ENCODE results near the gene PTPRCAP. TPM values are rescaled to one million over a fixed set of nuclear protein-coding genes. Genes with fewer than 3 reads are reported as not detected.
A peak's percentile ranks its signal among the peaks of the same experiment; 100 is the strongest.
"Not testable (repeated sequence)": the region's sequence is repeated elsewhere in the genome, so short reads cannot be mapped to it uniquely, and the experiment has no call there.

PTPRCAP gene
- total RNA-seq, 1 donor = 0.45 TPM

GRCh38 chr11:67482275-67482826, 44.9 kb upstream of the PTPRCAP start:
- DNase-seq (ENCODE audit: low read depth) = no peak
- TF ChIP-seq CTCF (IDR thresholded peaks at IDR 0.05; ENCODE audit: insufficient read depth, low read length) = no peak
- peak overlapping the region; percentile 80 for H3K4me3 ChIP-seq (ENCODE audit: low read depth, low read length)

- not testable (repeated sequence) for DNase-seq (ENCODE audit: low read depth); H3K4me3 ChIP-seq (ENCODE audit: low read depth, low read length)
Measured at GRCh38 chr11:67477344-67478050, 40.0 kb upstream of the PTPRCAP start.

GRCh38 chr11:67476692-67477091, 39.2 kb upstream of the PTPRCAP start:
- DNase-seq (ENCODE audit: low read depth); H3K4me3 ChIP-seq (ENCODE audit: low read depth, low read length): not testable (repeated sequence)

- TF ChIP-seq CTCF (IDR thresholded peaks at IDR 0.05; ENCODE audit: insufficient read depth, low read length) = no peak
- DNase-seq (ENCODE audit: low read depth) = no peak
- H3K4me3 ChIP-seq (ENCODE audit: low read depth, low read length) = no peak overlapping the region
Measured at GRCh38 chr11:67472882-67473281, 35.4 kb upstream of the PTPRCAP start.

- DNase-seq (ENCODE audit: low read depth) = no peak
- no peak for TF ChIP-seq CTCF (IDR thresholded peaks at IDR 0.05; ENCODE audit: insufficient read depth, low read length)
- no peak overlapping the region for H3K4me3 ChIP-seq (ENCODE audit: low read depth, low read length)
Measured at GRCh38 chr11:67470337-67471002, 33.0 kb upstream of the PTPRCAP start.

GRCh38 chr11:67469508-67469811, 32.0 kb upstream of the PTPRCAP start:
- H3K4me3 ChIP-seq (ENCODE audit: low read depth, low read length) = peak overlapping the region; percentile 73
- TF ChIP-seq CTCF (IDR thresholded peaks at IDR 0.05; ENCODE audit: insufficient read depth, low read length) = no peak
- no peak for DNase-seq (ENCODE audit: low read depth)

DNA sequence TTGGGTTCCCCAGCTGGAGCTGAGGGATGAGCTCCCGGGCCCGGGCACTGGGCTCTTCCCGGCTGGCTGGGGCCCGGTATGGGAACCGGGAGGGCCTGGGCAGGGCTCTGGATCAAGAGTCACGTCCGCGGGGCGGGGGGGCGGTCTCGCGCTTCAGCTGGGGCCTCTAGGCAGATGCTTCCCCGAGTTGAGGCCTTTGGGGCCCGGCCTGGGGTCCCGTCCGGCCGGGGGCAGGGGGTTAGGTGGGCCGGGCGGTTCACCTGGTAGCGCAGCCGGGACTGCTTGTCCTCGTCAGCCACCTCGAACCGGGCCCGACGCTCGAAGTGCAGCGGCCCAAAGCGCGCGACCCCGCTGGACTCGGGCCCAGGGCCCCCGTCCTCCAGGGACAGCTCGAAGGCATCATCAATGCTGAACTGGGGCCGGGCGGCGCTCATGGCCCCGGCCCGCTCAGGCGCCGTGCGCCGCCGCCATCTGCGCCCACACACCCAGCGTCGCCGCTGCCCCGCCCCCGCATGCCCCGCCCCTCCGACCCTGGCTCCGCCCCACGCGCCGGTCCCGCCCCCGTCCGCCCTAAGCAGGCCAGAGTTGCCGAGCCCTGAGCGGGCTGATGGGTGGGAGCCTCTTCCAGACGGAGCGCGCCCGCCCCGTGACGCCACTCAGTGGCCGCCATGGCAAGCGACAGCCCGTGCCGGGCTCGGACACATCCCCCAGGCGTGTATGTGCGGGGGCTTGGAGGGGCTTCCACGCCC, 31.5 kb upstream of the PTPRCAP start, which contains the start of gene TMEM134:
Gene TMEM134, minus strand, starts transcription at position 493 of the 749 bp plus-strand sequence. Its CDS starts 59 bp downstream, at position 434.
- peak within 1 kb of the TSS; percentile 78 for H3K4me3 ChIP-seq (ENCODE audit: low read depth, low read length)
- peak; percentile 18 for TF ChIP-seq CTCF (IDR thresholded peaks at IDR 0.05; ENCODE audit: insufficient read depth, low read length)
- peak; percentile 86 for DNase-seq (ENCODE audit: low read depth)

Data from fibroblast of the aortic adventitia (primary cell).